ENCODE measurements around the gene ZFP36L1. TPM values are rescaled to one million over a fixed set of nuclear protein-coding genes. Genes with fewer than 3 reads are reported as not detected.

The ZFP36L1 gene
- total RNA-seq, 1 experiment from 2014 or later = 69.5 TPM

GRCh38 chr14:68798621-68799020, 5.8 kb upstream of the ZFP36L1 start:
- peaks cover 14% of the 10 kb centered on the region for H3K9me3 ChIP-seq (ENCODE audit: low read depth, low read length, poor library complexity, severe bottlenecking)
- no peak overlapping the region for H3K27ac ChIP-seq (ENCODE audit: low read depth, low read length, poor library complexity, severe bottlenecking)
- no peak overlapping the region for H3K4me3 ChIP-seq (ENCODE audit: low read depth, low read length, poor library complexity, severe bottlenecking)
- intact Hi-C loops (cut with micrococcal nuclease; ENCODE audit: unreplicated experiment) = loop anchor here (10.0 kb wide), 1 partner anchor 424 kb away; no protein-coding TSS in a partner anchor
- no peak for TF ChIP-seq EZH2 (IDR thresholded peaks at IDR 0.05; ENCODE audit: borderline replicate concordance, low read depth, low read length, poor library complexity, severe bottlenecking)
- no peak for TF ChIP-seq CTCF (conservative IDR thresholded peaks at IDR 0.05; ENCODE audit: low read depth, low read length)
- BruUV-seq (replicated peaks) = no TSS peak
- ChIA-PET CTCF (no interaction called here), POLR2A (ENCODE audit: low non-redundant PET) (interaction anchor here (0.7 kb wide), 1 partner anchor 822 kb away, joined by 14 read pairs; no protein-coding TSS in a partner anchor)
- H3K27me3 ChIP-seq (replicated peaks; ENCODE audit: insufficient read depth, low read depth, low read length, poor library complexity) = no peaks in the 10 kb centered on the region
- peaks cover 15% of the 10 kb centered on the region for H3K4me1 ChIP-seq (ENCODE audit: insufficient read depth, low read length, poor library complexity, severe bottlenecking)
- H3K36me3 ChIP-seq (ENCODE audit: insufficient read depth, low read length, poor library complexity, severe bottlenecking) = no peaks in the 10 kb centered on the region
- DNase-seq (ENCODE audit: low spot score) = no peak

- CTCF ChIA-PET = no interaction called here
- Histone ChIP-seq H3K27ac (ENCODE audit: low read depth, low read length, poor library complexity, severe bottlenecking) (no peak overlapping the region), H3K4me1 (ENCODE audit: insufficient read depth, low read length, poor library complexity, severe bottlenecking) (peaks cover 16% of the 10 kb centered on the region), H3K9me3 (ENCODE audit: low read depth, low read length, poor library complexity, severe bottlenecking) (peaks cover 12% of the 10 kb centered on the region), H3K27me3 (replicated peaks; ENCODE audit: insufficient read depth, low read depth, low read length, poor library complexity) (no peaks in the 10 kb centered on the region), H3K4me3 (ENCODE audit: low read depth, low read length, poor library complexity, severe bottlenecking) (no peak overlapping the region), H3K36me3 (ENCODE audit: insufficient read depth, low read length, poor library complexity, severe bottlenecking) (no peaks in the 10 kb centered on the region)
- TF ChIP-seq CTCF (conservative IDR thresholded peaks at IDR 0.05; ENCODE audit: low read depth, low read length) (no peak), EZH2 (IDR thresholded peaks at IDR 0.05; ENCODE audit: borderline replicate concordance, low read depth, low read length, poor library complexity, severe bottlenecking) (no peak)
- DNase-seq (ENCODE audit: low spot score) = no peak
- intact Hi-C loops (cut with micrococcal nuclease; ENCODE audit: unreplicated experiment) = loop anchor here (10.0 kb wide), 1 partner anchor 422 kb away; no protein-coding TSS in a partner anchor
- POLR2A ChIA-PET (ENCODE audit: low non-redundant PET) = no interaction called here
- BruUV-seq (replicated peaks) = no TSS peak
These were observed 4.3 kb upstream of the ZFP36L1 start for GRCh38 chr14:68797121-68797670.

GRCh38 chr14:68796418-68797101, 3.7 kb upstream of the ZFP36L1 start:
- TF ChIP-seq CTCF (conservative IDR thresholded peaks at IDR 0.05; ENCODE audit: low read depth, low read length) = no peak
- no peak for TF ChIP-seq EZH2 (IDR thresholded peaks at IDR 0.05; ENCODE audit: borderline replicate concordance, low read depth, low read length, poor library complexity, severe bottlenecking)
- BruUV-seq (replicated peaks) = no TSS peak
- peaks cover 6% of the 10 kb centered on the region for H3K9me3 ChIP-seq (ENCODE audit: low read depth, low read length, poor library complexity, severe bottlenecking)
- H3K36me3 ChIP-seq (ENCODE audit: insufficient read depth, low read length, poor library complexity, severe bottlenecking) = no peaks in the 10 kb centered on the region
- H3K27me3 ChIP-seq (replicated peaks; ENCODE audit: insufficient read depth, low read depth, low read length, poor library complexity) = no peaks in the 10 kb centered on the region
- DNase-seq (ENCODE audit: low spot score) = no peak
- peak overlapping the region; percentile 74 for H3K4me3 ChIP-seq (ENCODE audit: low read depth, low read length, poor library complexity, severe bottlenecking)
- no peak overlapping the region for H3K27ac ChIP-seq (ENCODE audit: low read depth, low read length, poor library complexity, severe bottlenecking)
- intact Hi-C loops (cut with micrococcal nuclease; ENCODE audit: unreplicated experiment) = loop anchor here (10.0 kb wide), 1 partner anchor 422 kb away; no protein-coding TSS in a partner anchor
- ChIA-PET POLR2A (ENCODE audit: low non-redundant PET) (no interaction called here), CTCF (interaction anchor here (0.6 kb wide), 1 partner anchor 594 kb away, joined by 8 read pairs; no protein-coding TSS in a partner anchor)
- peaks cover 16% of the 10 kb centered on the region for H3K4me1 ChIP-seq (ENCODE audit: insufficient read depth, low read length, poor library complexity, severe bottlenecking)
